ENCODE data around the gene DYNC2LI1.

The DYNC2LI1 gene

DNA sequence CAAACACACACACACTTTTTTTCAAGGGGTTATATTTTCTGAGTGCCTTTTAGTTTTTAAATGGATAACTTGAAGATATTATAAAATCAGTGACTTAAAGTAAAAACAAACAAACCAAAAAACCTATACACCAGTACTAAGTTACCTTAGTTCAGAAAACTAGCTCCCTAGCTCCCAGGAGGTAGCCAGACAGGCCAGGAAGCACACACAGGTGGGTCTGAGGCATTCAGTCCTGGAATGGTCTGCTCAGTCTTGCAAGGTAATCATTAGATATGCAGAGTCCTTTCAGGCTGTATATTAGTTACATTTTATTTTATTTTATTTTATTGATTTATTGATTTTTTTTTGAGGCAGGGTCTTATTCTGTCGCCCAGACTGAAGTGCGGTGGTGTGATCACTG lies 10.7 kb upstream of the DYNC2LI1 start:
- TF ChIP-seq, protein P1, sequence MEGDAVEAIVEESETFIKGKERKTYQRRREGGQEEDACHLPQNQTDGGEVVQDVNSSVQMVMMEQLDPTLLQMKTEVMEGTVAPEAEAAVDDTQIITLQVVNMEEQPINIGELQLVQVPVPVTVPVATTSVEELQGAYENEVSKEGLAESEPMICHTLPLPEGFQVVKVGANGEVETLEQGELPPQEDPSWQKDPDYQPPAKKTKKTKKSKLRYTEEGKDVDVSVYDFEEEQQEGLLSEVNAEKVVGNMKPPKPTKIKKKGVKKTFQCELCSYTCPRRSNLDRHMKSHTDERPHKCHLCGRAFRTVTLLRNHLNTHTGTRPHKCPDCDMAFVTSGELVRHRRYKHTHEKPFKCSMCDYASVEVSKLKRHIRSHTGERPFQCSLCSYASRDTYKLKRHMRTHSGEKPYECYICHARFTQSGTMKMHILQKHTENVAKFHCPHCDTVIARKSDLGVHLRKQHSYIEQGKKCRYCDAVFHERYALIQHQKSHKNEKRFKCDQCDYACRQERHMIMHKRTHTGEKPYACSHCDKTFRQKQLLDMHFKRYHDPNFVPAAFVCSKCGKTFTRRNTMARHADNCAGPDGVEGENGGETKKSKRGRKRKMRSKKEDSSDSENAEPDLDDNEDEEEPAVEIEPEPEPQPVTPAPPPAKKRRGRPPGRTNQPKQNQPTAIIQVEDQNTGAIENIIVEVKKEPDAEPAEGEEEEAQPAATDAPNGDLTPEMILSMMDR (IDR thresholded peaks at IDR 0.05; ENCODE audit: low read depth, low read length) = no peak
- H3K4me3 ChIP-seq (ENCODE audit: low read depth, low read length) = no peak overlapping the region

DNA sequence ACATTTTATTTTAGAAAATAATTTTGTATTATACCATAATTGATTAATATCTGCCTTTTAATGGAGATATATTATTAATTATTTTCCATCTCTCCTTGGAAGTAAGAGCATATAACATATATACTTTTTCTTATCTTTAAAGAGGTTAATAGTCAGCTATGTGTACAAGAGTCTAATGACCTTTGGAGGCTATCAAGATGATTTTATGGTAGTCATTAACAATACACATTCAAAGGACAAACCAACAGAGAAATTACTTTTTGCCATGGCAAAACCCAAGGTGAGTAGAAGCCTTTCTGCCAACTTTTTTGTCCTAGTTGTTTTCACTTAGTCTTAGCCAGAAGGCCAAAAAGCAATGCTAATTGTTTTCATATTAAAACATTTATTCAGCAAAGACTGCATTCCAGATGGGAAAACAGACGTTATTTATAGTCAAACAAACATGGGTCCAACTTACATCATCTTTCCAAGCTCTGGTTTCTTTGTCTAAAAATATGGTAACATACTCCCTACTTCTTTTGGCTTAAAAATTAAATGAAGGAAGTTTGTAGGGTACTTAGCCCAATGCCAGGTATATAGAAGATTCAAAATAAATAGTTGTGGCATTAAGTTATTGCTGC lies 9.6 kb upstream of the DYNC2LI1 start:
- TF ChIP-seq, protein P1 (IDR thresholded peaks at IDR 0.05; ENCODE audit: low read depth, low read length) = no peak
- H3K4me3 ChIP-seq (ENCODE audit: low read depth, low read length) = no peak overlapping the region

DNA sequence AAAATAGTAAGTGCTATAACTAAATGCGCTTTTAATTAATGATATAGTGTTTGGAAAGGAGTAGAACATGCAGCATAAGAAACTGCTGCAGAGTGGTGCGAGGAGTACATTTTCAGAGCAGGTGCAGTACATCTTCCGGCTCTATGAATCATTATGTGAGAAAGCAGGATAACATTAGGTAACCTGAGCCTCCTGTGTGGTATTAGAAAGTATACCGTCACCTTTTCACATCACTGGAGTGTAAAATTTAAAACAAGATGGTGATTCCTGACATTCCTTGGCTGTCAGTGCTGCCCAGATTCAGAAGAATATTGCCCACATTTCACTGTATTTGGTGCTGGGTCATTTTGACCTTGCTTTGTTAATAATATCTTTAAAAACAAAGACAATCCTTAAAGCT lies 7.8 kb upstream of the DYNC2LI1 start:
- H3K4me3 ChIP-seq (ENCODE audit: low read depth, low read length) = no peak overlapping the region
- TF ChIP-seq, protein P1 (IDR thresholded peaks at IDR 0.05; ENCODE audit: low read depth, low read length) = no peak

DNA sequence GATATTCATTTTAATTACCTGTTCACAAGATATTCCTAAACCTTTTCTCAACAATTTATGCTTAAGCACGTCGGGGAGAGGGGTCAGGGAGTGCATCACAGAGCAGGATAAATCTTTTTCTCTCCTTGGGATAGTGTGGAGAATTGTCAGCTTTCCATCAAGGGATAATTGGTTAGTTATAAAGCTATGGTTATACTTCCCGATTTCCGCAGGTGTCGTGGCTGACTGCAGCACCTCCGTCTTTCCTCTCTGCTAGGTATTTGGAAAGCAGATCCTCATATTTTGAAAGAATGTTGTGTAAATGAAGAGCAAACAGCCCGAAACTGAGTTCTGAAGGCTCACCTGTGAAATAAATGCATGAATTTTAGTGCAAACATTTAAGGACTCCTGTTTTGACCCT lies 778 bp downstream of the DYNC2LI1 start:
- peak overlapping the region; percentile 79 for H3K4me3 ChIP-seq (ENCODE audit: low read depth, low read length)
- TF ChIP-seq, protein P1 (IDR thresholded peaks at IDR 0.05; ENCODE audit: low read depth, low read length) = no peak

DNA sequence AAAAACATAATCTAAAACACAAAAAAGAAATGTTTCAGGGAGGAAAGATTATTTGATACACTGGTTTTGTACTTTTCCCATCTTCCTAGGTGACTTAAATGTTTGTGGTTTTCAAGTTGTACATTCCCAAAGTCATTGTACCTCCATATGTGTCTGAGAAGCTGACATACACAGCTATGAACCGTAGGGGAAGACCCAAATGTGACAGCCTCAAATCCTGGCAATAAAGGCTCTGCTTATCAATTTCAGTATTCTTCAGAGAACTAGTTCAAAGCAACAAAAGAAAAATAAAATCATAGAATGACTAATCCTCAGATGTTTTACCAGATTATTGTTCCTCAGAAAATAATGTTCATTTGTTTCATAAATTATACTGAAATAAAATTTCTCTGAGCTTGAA lies 2.5 kb downstream of the DYNC2LI1 start:
- TF ChIP-seq, protein P1 (IDR thresholded peaks at IDR 0.05; ENCODE audit: low read depth, low read length) = no peak
- H3K4me3 ChIP-seq (ENCODE audit: low read depth, low read length) = no peak overlapping the region

DNA sequence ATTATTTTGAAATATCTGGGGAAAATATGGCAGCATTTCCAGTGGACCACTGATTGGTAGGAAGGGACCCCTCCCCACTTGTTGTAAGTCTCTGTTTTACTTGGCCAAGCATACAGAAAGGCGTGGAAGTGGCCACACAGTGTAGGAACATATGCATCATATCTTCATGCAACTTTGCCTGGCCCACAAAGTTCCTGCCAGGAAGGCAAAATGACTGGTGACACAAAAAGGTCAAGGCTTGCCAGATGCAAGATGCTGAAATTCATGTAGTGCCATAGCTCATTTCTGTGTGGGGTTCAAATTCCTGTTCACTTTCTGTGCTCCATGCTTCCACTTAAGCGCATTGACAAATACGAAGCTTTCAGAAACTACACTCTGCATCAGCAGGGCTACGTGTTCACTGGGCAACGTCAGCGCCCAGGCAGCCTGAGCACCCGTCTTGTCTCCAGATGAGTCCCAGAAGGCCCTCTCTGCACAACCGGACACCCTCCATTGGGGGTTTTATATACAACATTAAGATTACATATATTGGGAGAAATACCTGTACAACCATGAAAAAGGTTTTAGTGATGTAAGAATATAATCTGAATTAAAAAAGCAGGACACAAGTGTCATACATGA lies 3.6 kb downstream of the DYNC2LI1 start:
- no peak overlapping the region for H3K4me3 ChIP-seq (ENCODE audit: low read depth, low read length)
- TF ChIP-seq, protein P1 (IDR thresholded peaks at IDR 0.05; ENCODE audit: low read depth, low read length) = no peak

DNA sequence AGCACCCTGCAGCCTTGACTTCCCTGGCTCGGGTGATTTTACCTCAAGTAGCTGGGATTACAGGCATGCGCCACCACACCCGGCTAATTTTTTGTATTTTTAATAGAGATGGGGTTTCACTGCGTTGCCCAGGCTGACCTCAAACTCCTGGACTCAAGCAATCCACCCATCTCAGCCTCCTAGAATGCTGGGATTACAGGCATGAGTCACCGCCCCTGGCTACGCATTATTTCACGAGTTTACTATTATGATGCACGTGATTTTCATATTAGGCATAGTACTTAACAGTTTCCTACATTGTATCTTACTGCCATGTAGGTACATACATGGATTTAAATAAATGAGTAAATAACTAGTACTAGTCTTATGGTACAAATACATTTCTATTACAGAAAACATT lies 4.4 kb downstream of the DYNC2LI1 start:
- TF ChIP-seq, protein P1 (IDR thresholded peaks at IDR 0.05; ENCODE audit: low read depth, low read length) = no peak
- H3K4me3 ChIP-seq (ENCODE audit: low read depth, low read length) = no peak overlapping the region
